Right lobe of liver (tissue), 5 donors: Measurements from ENCODE around the gene KSR2. TPM values are rescaled to one million over a fixed set of nuclear protein-coding genes. Genes with fewer than 3 reads are reported as not detected.

Experiments
- total RNA-seq, 6 experiments: library from RNA; depleted of rRNA in 2 of 6; stranded (reverse); fragments of >200 nt in 2 of 6; fragmentation: NEBNext Ultra II Directional in 3 of 6; extraction: Animal tissue kit (Norgen Biotek cat#: 25700) in 3 of 6; gene quantifications; one replicate each; pipeline versions ENCODE4 v1.1.0 to v1.2.4, GENCODE V29; 2016 to 2023
- donor health status: DM: no; HTN: no; CAD: no.
- donor health status: DM: no; HTN: no; CAD: no.
- donor health status: DM: no; HTN: yes; CAD: no.
- donor health status: DM: no; HTN: yes; CAD: no.

KSR2 gene
- total RNA-seq, 6 experiments from 2014 or later = 0.02 to 0.07 (median 0.02) TPM; not detected in 2

Other genes starting within 250 kb of the KSR2 start
- gene RFC5, start 47.7 kb upstream of the KSR2 start, total RNA-seq = 1 to 10 TPM; 4.6 to 9.9 (median 8.5) TPM
- 10 to 100 TPM; 27.5 to 73.9 (median 49.0) TPM for gene WSB2, start 92.2 kb upstream of the KSR2 start, total RNA-seq
- 10 to 100 TPM; 13.1 to 31.3 (median 20.1) TPM for gene VSIG10, start 135.0 kb upstream of the KSR2 start, total RNA-seq
- 100 to 1,000 TPM; 511 to 916 (median 654) TPM for gene PEBP1, start 167.1 kb upstream of the KSR2 start, total RNA-seq